HCT116 (cell line): ENCODE measurements around the gene MED16. TPM values are rescaled to one million over a fixed set of nuclear protein-coding genes. Genes with fewer than 3 reads are reported as not detected.

Experiments used
- ATAC-seq: fragments of 200-7000 bp; cut with Tn5 transposase; 2 replicates; pipeline ENCODE4 v1.9.1; 2020; ENCODE audit warnings: mild to moderate bottlenecking, moderate library complexity
- BruUV-seq: library from RNA; stranded (reverse); fragments of 400-500 nt; replicated peaks from 2 replicates; lab custom pipeline; 2021; lab: Mats Ljungman, UMichigan
- CTCF ChIA-PET: fragments of 300-600 bp; sonication (Branson Sonifier 250); formaldehyde crosslinking; loops from one replicate; lab custom pipeline; 2021; ENCODE audit warnings: antibody characterized with exemption; lab: Charles Lee
- POLR2A ChIA-PET: fragments of 300-600, 350-600 bp; sonication (Branson Sonifier 250); formaldehyde crosslinking; loops from one replicate; lab custom pipeline; 2021; ENCODE audit warnings: antibody characterized with exemption; lab: Charles Lee
- RAD21 ChIA-PET, 2 experiments: fragments of 300-600 bp; sonication (Branson Sonifier 250); formaldehyde crosslinking; loops; one replicate each; lab custom pipeline; 2023; ENCODE audit warnings: low total read pairs in 2 of 2; ENCODE audit not compliant: uncharacterized antibody in 2 of 2, unreplicated experiment in 2 of 2, low non-redundant PET in 1 of 2; lab: Charles Lee
- DNase-seq: peaks from one replicate; pipeline ENCODE4 v3.0.0-alpha.2; 2010; ENCODE audit warnings: low read depth, low spot score
- H2AFZ ChIP-seq: fragments of 200-600 bp; shearing (Covaris generic), sonication (generic); 2 replicates; pipeline ENCODE4 v1.6.1; 2017; ENCODE audit warnings: low read depth, mixed run types, mixed read lengths, antibody characterized with exemption, low read length; ENCODE audit not compliant: poor library complexity, severe bottlenecking
- H3K27ac ChIP-seq: 2 replicates; pipeline ENCODE4 v1.5.1; 2012; ENCODE audit warnings: low read depth, low read length
- H3K27me3 ChIP-seq: fragments of 200-600 bp; sonication (generic); 2 replicates; pipeline ENCODE4 v1.6.1; 2016; ENCODE audit warnings: mixed run types, low read length, mixed read lengths; ENCODE audit not compliant: insufficient read depth
- H3K36me3 ChIP-seq, 2 experiments: fragments of 200-500 bp in 1 of 2; fragments of 200-600 bp in 1 of 2; sonication (Bioruptor generic) in 1 of 2; sonication (generic) in 1 of 2; 2 replicates each; pipeline versions ENCODE4 v1.5.1 to v1.6.1; 2014 to 2016; ENCODE audit warnings: low read length in 2 of 2, inconsistent platforms in 1 of 2, mixed read lengths in 1 of 2, mixed run types in 1 of 2; ENCODE audit not compliant: insufficient read depth in 2 of 2, control insufficient read depth in 1 of 2
- H3K4me1 ChIP-seq, 2 experiments: fragments of 200-600 bp in 1 of 2; sonication (generic) in 1 of 2; 2 replicates each; pipeline versions ENCODE4 v1.5.1 to v1.6.1; 2012 to 2017; ENCODE audit warnings: low read length in 2 of 2, inconsistent platforms in 1 of 2, mild to moderate bottlenecking in 1 of 2, mixed read lengths in 1 of 2, mixed run types in 1 of 2, moderate library complexity in 1 of 2; ENCODE audit not compliant: insufficient read depth in 2 of 2, control insufficient read depth in 1 of 2
- H3K4me2 ChIP-seq: fragments of 200-600 bp; sonication (generic); 2 replicates; pipeline ENCODE4 v1.6.1; 2017; ENCODE audit warnings: mixed run types, low read length, mixed read lengths
- H3K4me3 ChIP-seq, 2 experiments: fragments of 200-600 bp in 1 of 2; sonication (generic) in 1 of 2; replicated peaks in 1 of 2; 2 replicates each; pipeline ENCODE4 v1.5.1; 2011 to 2016; ENCODE audit warnings: low read length in 2 of 2, control low read depth in 1 of 2, low read depth in 1 of 2, mild to moderate bottlenecking in 1 of 2, mixed read lengths in 1 of 2, mixed run types in 1 of 2
- H3K79me2 ChIP-seq: fragments of 200-600 bp; sonication (generic); 2 replicates; pipeline ENCODE4 v1.6.1; 2017; ENCODE audit warnings: mild to moderate bottlenecking, mixed run types, low read length, moderate library complexity, mixed read lengths; ENCODE audit not compliant: insufficient read depth
- H3K9ac ChIP-seq: fragments of 200-600 bp; sonication (generic); 2 replicates; pipeline ENCODE4 v1.6.1; 2016; ENCODE audit warnings: low read length, mixed read lengths
- H3K9me2 ChIP-seq: fragments of 200-600 bp; sonication (generic), shearing (Covaris generic); 2 replicates; pipeline ENCODE4 v1.6.1; 2017; ENCODE audit warnings: mixed run types, mild to moderate bottlenecking, moderate library complexity; ENCODE audit not compliant: insufficient read depth
- H3K9me3 ChIP-seq, 2 experiments: fragments of 200-500 bp in 1 of 2; fragments of 200-600 bp in 1 of 2; sonication (Bioruptor generic) in 1 of 2; sonication (generic) in 1 of 2; 2 replicates each; pipeline ENCODE4 v1.6.1; 2014 to 2017; ENCODE audit warnings: low read length in 2 of 2, mixed read lengths in 2 of 2, inconsistent platforms in 1 of 2, low read depth in 1 of 2, mild to moderate bottlenecking in 1 of 2, mixed run types in 1 of 2, moderate library complexity in 1 of 2; ENCODE audit not compliant: control insufficient read depth in 1 of 2, insufficient read depth in 1 of 2
- H4K20me1 ChIP-seq: fragments of 200-600 bp; sonication (generic), shearing (Covaris generic); 2 replicates; pipeline ENCODE4 v1.6.1; 2017; ENCODE audit warnings: mixed run types, mild to moderate bottlenecking, moderate library complexity; ENCODE audit not compliant: insufficient read depth
- ATF3 ChIP-seq: IDR thresholded peaks from 2 replicates; pipeline ENCODE4 v1.6.1; 2012
- CBX3 ChIP-seq: IDR thresholded peaks from 2 replicates; pipeline ENCODE4 v1.6.1; 2012; ENCODE audit warnings: low read depth
- CEBPB ChIP-seq: IDR thresholded peaks from 2 replicates; pipeline ENCODE4 v1.6.1; 2012; ENCODE audit warnings: low read depth
- CTCF ChIP-seq, 3 experiments: fragments of 200-600 bp in 1 of 3; sonication (generic) in 1 of 3; IDR thresholded peaks in 2 of 3; conservative IDR thresholded peaks in 1 of 3; 2 replicates each; pipeline ENCODE4 v1.5.1; 2012 to 2017; ENCODE audit warnings: low read depth in 2 of 3, low read length in 2 of 3, antibody characterized with exemption in 1 of 3, borderline replicate concordance in 1 of 3, control low read depth in 1 of 3, mild to moderate bottlenecking in 1 of 3, mixed read lengths in 1 of 3, mixed run types in 1 of 3, moderate library complexity in 1 of 3; ENCODE audit not compliant: insufficient read depth in 1 of 3
- EGR1 ChIP-seq: IDR thresholded peaks from 2 replicates; pipeline ENCODE4 v1.6.1; 2012; ENCODE audit warnings: low read depth
- ELF1 ChIP-seq: IDR thresholded peaks from 2 replicates; pipeline ENCODE4 v1.6.1; 2012; ENCODE audit warnings: low read depth, borderline replicate concordance
- EZH2 ChIP-seq: fragments of 200-600 bp; sonication (generic); IDR thresholded peaks from 2 replicates; pipeline ENCODE4 v1.6.1; 2017; ENCODE audit warnings: antibody characterized with exemption, mixed run types
- EZH2phosphoT487 ChIP-seq: fragments of 200-600 bp; IDR thresholded peaks from 2 replicates; pipeline ENCODE4 v1.6.1; 2018; ENCODE audit warnings: antibody characterized with exemption, borderline replicate concordance
- JUND ChIP-seq: IDR thresholded peaks from 2 replicates; pipeline ENCODE4 v1.6.1; 2012
- POLR2AphosphoS5 ChIP-seq: IDR thresholded peaks from 2 replicates; pipeline ENCODE4 v1.6.1; 2011; ENCODE audit warnings: mild to moderate bottlenecking, low read depth, low read length, moderate library complexity
- RAD21 ChIP-seq: IDR thresholded peaks from 2 replicates; pipeline ENCODE4 v1.6.1; 2012; ENCODE audit warnings: low read depth, mild to moderate bottlenecking
- REST ChIP-seq: IDR thresholded peaks from 2 replicates; pipeline ENCODE4 v1.6.1; 2012; ENCODE audit warnings: low read depth
- SIN3A ChIP-seq: IDR thresholded peaks from 2 replicates; pipeline ENCODE4 v1.6.1; 2012; ENCODE audit warnings: low read depth
- SP1 ChIP-seq: IDR thresholded peaks from 2 replicates; pipeline ENCODE4 v1.6.1; 2012; ENCODE audit warnings: low read depth
- SRF ChIP-seq: IDR thresholded peaks from 2 replicates; pipeline ENCODE4 v1.6.1; 2012; ENCODE audit warnings: low read depth
- YY1 ChIP-seq: IDR thresholded peaks from 2 replicates; pipeline ENCODE4 v1.6.1; 2011; ENCODE audit warnings: low read length, low read depth, moderate library complexity, mild to moderate bottlenecking; ENCODE audit not compliant: insufficient replicate concordance; ENCODE audit errors: extremely low read depth
- ZBTB33 ChIP-seq: IDR thresholded peaks from 2 replicates; pipeline ENCODE4 v1.6.1; 2011; ENCODE audit warnings: mild to moderate bottlenecking, low read length, moderate library complexity; ENCODE audit not compliant: insufficient replicate concordance; ENCODE audit errors: extremely low read depth
- ZFX ChIP-seq: fragments of 450-650 bp; IDR thresholded peaks from 2 replicates; pipeline ENCODE4 v1.6.1; 2017
- ZNF274 ChIP-seq: fragments of 200-500 bp; sonication (Bioruptor generic); IDR thresholded peaks from 2 replicates; pipeline ENCODE4 v1.6.1; 2014; ENCODE audit warnings: mild to moderate bottlenecking, low read depth, low read length, inconsistent platforms
- intact Hi-C: fragments of 100-400 bp; cut with micrococcal nuclease; formaldehyde crosslinking; loops from 2 replicates; pipeline ENCODE4 v1.10.0; 2022
- total RNA-seq: library from RNA; stranded (reverse); gene quantifications from one replicate; pipeline ENCODE4 v1.2.1, GENCODE V29; 2021; ENCODE audit not compliant: unreplicated experiment
- TF ChIP-seq, protein P1 (sequence below): IDR thresholded peaks from 2 replicates; pipeline ENCODE4 v1.6.1; 2012

The MED16 gene
- total RNA-seq, 1 experiment from 2014 or later: 73.6 TPM

DNA sequence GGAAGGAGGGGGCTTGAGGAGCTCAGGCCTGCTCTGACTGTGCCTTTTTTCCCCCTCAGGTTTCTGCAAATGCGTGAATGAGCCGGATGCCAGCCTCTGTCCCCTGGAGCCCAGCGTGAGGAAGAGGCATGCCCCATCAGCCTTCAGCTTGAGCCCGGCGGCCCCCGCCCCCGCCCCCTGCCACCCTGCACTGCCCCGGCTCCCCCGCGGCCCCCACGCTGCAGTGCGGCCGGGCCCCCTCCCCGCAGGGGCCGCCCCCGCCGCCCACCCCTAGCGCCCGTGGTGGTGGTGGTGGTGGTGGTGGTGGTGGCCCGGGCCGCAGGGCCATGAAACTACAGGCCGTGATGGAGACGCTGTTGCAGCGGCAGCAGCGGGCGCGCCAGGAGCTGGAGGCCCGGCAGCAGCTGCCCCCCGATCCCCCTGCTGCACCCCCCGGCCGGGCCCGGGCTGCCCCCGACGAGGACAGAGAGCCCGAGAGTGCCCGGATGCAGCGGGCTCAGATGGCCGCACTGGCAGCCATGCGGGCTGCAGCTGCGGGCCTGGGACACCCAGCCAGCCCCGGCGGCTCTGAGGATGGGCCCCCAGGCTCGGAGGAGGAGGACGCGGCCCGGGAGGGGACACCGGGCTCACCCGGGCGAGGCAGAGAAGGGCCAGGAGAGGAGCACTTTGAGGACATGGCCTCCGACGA is 36.4 kb upstream of the MED16 start:
- Histone ChIP-seq H3K4me1 (peaks cover 26 to 41% of the 10 kb centered on the region in 2 experiments), H3K79me2 (peaks cover 19% of the 10 kb centered on the region), H2AFZ (no peak overlapping the region), H3K9me3 (no peaks in the 10 kb centered on the region), H3K4me2 (no peak overlapping the region), H3K36me3 (peaks cover 0 to 4% of the 10 kb centered on the region in 2 experiments; a peak in 1 of 4 replicates), H3K9ac (no peak overlapping the region), H4K20me1 (no peaks in the 10 kb centered on the region), H3K4me3 (no peak overlapping the region), H3K9me2 (no peaks in the 10 kb centered on the region), H3K27ac (no peak overlapping the region), H3K27me3 (no peaks in the 10 kb centered on the region)
- intact Hi-C loops: loop anchor here (10.0 kb wide), 1 partner anchor 255 kb away; no protein-coding TSS in a partner anchor
- no peak for ATAC-seq
- ChIA-PET CTCF (no interaction called here), POLR2A (interaction anchor here (0.6 kb wide), 1 partner anchor 251 kb away, joined by 7 read pairs; no protein-coding TSS in a partner anchor), RAD21 (no interaction called here)
- no peak for DNase-seq
- BruUV-seq: no TSS peak
- TF ChIP-seq ZBTB33: no peak
- TF ChIP-seq SP1: no peak
- TF ChIP-seq ELF1: no peak
- no peak for TF ChIP-seq SIN3A
- no peak for TF ChIP-seq CBX3
- no peak for TF ChIP-seq JUND
- TF ChIP-seq, protein P1, sequence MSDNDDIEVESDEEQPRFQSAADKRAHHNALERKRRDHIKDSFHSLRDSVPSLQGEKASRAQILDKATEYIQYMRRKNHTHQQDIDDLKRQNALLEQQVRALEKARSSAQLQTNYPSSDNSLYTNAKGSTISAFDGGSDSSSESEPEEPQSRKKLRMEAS: no peak
- TF ChIP-seq EGR1: no peak
- TF ChIP-seq REST: no peak
- no peak for TF ChIP-seq ZFX
- no peak for TF ChIP-seq SRF
- TF ChIP-seq EZH2: no peak
- no peak for TF ChIP-seq EZH2phosphoT487
- no peak for TF ChIP-seq ATF3
- no peak for TF ChIP-seq RAD21
- TF ChIP-seq YY1: no peak
- no peak for TF ChIP-seq CTCF (IDR thresholded peaks at IDR 0.05 in 2 of 3, conservative IDR thresholded peaks at IDR 0.05 in 1 of 3; ENCODE audit: borderline replicate concordance in 1 of 3, insufficient read depth in 1 of 3, low read depth in 2 of 3, low read length in 2 of 3)
- TF ChIP-seq ZNF274: no peak
- TF ChIP-seq CEBPB: no peak
- no peak for TF ChIP-seq POLR2AphosphoS5
